Hematopoietic multipotent progenitor cell (in vitro differentiated cells): ENCODE data around the gene TMCC3. TPM values are rescaled to one million over a fixed set of nuclear protein-coding genes. Genes with fewer than 3 reads are reported as not detected.
"Not testable (repeated sequence)": the region's sequence is repeated elsewhere in the genome, so short reads cannot be mapped to it uniquely, and the experiment has no call there.

ENCODE experiments used
- DNase-seq, 3 donors: peaks; one replicate each; pipeline ENCODE4 v3.0.0-alpha.2; 2011 to 2015; ENCODE audit warnings: low read depth in 2 of 3, low spot score in 2 of 3
- total RNA-seq: library from RNA; depleted of rRNA; stranded (reverse); fragments of >200 nt; gene quantifications from one replicate; pipeline ENCODE4 v1.2.3, GENCODE V29; 2012

TMCC3 gene
- total RNA-seq, result 0.81 TPM

DNA sequence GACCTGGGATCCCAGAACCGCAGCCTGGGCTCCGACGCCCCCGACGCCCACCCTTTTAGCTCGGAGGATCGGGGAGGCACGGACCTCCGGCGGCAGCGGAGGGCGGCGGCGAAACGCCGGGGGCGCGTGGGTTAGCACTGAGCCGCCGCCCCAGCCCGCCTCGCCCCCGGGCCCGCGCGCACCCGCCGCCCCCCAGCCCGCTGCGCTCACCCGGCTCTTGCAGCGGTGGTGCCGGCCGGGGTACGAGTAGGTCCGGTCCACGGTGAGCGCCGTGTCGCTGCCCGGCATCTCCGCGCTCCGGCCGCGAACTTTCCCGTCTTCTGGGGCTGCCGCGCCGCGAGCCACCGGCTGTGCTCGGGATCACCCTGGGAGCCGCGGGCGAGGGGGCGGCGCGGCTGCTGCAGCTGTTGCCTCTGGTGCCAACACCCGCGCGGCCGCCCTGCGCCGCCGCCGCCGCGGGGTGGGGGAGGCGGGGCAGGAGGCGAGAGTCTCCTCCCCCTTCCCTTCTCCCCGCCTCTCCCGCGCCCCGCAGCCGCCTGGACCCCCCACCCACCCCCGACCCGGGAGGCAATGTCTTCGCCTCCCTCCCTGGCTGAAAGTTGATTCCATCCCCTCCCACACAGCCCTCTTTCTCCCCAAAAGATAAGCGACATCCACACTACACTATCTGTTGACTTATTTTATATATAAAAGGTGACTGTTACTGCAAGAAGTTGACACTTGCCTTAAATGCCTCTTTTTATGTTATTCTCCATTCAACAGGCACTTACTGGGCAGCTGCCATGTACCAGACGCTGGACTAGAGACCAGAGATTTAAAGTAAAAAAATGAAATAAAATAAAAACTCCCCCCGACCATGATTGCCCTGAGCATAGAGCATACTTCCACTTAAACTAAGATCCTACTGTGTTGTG lies at the start of gene TMCC3:
TSS of gene TMCC3 (minus strand) at position 415 of the 914 bp plus-strand sequence. CDS start at position 288, 127 bp downstream.
- DNase-seq, result peak in 1 of 3 donors; percentile 53

DNA sequence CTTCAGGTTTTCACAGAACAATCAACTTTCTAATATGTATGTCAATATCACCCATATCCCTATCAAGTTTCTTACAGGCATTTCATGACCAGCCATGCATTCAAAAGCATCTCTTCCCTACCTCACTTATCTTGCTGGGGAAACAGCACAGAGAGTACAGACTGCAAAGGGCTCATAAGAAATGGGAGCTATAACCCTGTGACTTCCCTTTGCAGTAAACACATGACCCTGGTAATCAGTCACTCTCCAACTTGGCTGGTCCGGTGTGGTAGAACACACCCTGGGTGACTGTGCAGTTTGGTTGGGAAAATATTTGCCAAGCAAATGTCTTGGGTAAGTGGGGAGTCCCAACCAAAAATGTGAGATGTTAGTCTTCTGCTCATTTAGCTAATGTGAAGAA lies 49.4 kb upstream of the TMCC3 start:
- DNase-seq, result peak in 1 of 3 donors; percentile 35

- DNase-seq, result no peak
Observed at GRCh38 chr12:94698578-94698977, 48.2 kb upstream of the TMCC3 start.

DNA sequence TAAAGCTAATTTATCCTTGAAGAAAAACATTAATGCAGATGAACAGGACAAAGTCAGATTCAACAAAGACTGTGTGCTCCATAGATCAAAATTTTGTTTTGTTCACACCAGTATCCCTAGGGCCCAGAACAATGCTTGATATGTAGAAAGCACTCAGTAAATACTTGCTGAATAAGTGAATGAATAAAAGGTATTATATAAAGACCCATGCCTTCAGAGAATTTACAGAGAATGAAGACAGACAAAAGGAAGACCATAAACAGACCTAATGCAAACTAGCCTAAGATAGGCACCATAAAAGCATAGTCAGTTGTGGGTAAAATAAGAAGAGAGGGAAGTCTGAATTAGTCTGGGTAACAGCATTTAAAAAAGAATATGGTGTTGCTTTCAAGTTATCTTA lies 47.3 kb upstream of the TMCC3 start:
- DNase-seq, result no peak

GRCh38 chr12:94694732-94695131 lies 44.4 kb upstream of the TMCC3 start:
- DNase-seq, result no peak

DNA sequence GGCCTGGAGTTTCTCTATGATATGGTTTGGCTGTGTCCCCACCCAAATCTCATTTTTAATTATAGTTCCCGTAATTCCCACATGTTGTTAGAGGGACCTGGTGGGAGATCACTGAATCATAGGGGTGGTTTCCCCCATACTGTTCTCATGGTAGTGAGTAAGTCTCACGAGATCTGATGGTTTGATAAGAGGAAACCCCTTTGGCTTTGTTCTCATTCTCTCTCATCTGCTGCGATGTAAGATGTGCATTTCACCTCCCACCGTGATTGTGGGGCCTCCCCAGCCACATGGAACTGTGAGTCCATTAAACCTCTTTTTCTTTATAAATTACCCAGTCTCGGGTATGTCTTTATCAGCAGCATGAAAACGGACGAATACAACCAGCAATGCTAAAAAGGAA lies 42.5 kb upstream of the TMCC3 start:
- not testable (repeated sequence) for DNase-seq

DNA sequence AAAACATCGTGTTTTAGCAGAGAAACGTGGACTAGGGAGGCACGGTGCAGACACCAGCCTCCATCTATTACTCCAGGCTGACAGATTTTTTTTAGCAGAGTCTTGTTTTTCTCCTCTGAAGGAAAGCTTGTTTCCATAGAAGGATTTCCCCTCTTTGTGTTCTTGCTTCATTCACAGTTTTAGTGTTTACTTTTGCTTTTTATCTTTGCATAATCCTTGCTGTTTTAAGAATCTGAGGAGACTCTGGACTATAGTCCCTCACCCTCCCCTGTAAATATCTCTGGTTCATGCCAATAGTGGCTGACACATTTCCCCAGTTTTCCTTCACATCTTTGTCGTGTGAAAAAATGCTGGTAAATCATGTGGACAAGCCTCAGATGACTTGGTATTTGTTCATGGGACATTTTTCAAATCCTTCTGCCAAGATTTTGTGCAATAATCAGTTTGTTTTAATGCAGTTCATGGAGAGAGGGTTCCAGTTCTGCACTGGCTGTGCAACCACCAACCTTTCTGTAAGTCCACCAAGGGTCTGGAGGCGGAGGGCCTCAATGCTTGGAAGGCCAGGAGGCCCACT lies 39.9 kb upstream of the TMCC3 start:
- no peak for DNase-seq

GRCh38 chr12:94689646-94690036 lies 39.3 kb upstream of the TMCC3 start:
- DNase-seq, result no peak

DNA sequence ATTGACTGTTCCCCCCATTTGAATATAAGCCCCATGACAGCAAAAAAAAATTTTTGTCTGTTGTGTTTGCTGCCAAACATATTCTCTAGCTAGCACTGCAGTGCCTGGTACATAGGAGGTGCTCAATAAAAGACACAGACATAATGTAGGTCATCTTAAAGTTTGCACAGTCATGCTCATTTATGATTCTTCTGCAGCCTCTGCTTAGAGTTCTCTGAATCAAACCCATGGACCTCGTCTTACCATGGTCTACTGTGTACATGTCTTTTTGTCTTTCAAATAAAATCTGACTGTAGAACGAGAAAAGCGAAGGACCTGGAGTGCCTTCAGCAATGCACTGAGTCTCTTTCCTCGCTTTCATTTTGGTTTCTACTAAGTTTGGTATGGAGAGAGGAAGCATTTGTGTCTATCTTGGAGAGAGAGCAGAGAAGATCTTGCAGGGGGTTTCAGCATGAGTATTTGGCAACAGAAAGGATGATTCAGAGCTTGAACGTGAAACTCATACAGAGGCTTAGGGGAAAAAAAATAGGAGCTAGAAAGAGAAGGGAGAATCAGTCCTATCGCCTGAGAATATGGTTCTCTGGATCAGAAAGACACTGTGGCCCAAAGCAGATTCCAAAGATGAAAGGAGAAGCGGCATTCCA lies 38.8 kb upstream of the TMCC3 start:
- no peak for DNase-seq

- no peak for DNase-seq
Observed at GRCh38 chr12:94687891-94688290, 37.5 kb upstream of the TMCC3 start.

DNA sequence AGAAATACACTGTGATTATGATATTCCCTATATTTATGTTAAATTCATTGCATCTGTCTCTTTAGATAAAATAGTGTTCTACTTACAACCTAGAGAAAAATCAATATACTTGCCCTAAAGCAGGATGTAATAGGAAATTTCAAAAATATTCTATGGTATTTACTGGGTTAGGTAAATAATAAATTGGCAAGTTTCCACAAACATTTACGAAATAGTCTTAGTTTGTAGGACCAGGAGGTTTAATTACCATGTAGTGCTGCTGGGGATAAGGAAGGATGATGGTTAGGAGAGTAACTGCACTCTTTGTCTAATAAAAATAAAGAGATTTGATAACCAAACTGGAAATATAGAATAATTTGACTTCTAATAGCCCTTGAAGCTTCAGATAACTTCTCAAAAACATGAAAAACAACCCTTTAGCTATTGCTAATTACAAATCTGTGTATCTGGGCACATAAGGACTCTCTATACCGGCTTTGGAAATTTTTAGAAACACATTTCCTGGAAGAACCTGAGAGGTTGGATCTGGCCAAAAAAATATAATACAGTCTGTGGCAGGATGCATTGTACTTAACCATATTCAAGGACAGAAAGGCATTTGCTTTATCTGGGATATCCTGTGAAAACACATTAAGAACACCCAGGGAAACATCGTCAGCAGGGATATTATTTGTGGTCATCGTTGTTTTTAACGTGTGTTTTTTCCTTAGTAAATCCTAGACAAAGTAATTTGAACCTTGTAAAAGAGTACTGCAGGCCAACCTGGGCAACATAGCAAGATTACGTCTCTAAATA lies 36.7 kb upstream of the TMCC3 start:
- DNase-seq, result no peak

DNA sequence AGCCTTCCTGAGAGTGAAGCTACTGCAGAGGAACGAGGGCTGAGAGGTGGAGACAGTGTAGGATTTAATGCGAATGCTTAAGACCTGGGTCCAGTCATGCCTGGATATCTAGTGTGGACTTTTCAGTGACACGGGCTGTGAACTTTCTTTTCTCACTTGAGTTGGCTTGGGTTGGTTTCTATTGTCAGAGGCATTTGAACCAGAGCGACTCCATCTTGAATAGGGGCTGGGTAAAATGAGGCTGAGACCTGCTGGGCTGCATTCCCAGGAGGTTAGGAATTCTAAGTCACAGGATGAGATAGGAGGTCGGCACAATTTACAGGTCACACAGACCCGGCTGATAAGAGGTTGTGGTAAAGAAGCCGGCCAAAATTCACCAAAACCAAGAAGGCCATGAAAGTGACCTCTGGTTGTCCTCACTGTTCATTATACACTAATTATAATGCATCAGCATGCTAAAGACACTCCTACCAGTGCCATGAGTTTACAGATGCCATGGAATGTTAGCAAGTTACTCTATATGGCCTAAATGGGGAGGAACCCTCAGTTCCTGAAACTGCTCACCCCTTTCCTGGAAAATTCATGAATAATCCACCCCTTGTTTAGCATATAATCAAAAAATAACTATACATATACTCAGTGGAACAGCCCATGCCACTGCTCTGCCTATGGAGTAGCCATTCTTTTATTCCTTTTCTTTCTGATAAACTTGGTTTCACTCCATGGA lies 34.2 kb upstream of the TMCC3 start:
- no peak for DNase-seq

GRCh38 chr12:94679554-94680195 lies 29.3 kb upstream of the TMCC3 start:
- DNase-seq, result no peak

DNA sequence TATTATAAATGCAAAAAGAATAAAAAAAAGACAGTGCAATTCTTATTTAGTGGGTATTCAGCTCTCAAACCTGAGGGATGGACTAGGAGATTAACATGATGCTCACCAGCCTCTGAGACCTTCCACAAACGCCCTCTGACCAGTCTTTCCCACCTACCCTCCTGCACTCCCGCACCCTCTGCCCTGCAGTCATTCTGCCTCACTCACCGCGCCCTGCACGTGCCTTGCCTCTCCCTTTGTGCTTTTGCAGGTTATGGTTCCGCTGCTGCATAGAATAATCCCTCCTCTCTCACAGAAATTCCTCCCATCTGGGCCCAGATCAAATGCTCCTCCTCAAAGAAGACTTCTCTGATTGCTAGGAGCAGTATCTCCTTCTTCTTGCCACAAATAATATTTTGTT lies 28.5 kb upstream of the TMCC3 start:
- DNase-seq, result no peak

DNA sequence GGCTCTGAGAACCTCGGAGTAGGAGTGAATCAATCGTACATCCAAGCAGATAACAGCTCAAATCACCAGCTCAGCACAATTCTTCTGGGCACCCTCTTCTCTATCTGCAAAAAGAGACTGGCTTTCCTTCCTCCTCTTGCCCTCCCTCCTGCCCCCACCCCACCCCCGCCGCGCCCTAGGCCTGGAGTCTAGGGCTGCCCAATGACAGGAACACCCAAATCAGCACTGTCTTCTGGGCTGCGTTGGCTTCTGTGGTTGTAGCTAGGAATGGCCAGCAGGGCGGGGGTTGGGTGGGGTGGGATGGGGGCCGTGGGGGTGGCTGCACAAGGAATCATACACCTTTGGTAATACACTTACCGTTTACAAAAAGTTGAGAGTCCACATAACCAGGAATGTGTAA lies 28.0 kb upstream of the TMCC3 start:
- DNase-seq, result peak in 1 of 3 donors; percentile 9

DNA sequence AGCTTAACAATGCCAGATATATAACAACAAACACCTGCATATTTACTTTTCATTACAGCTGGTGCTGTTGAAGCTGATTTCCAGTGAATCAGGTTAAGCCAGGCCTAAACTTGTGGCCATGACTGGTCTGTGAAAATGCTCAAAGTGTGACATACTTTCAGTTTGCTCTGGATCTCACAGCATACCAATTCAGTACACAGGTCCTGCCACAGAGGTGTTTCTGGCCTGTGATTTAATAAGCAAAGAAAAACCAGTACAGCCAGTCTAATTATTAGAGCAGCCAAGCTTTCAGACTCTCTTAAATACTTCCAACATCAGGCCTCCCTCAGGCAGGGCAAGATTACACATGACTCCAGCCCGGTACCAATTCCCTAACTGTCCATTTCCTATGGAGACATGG lies 27.4 kb upstream of the TMCC3 start:
- no peak for DNase-seq

DNA sequence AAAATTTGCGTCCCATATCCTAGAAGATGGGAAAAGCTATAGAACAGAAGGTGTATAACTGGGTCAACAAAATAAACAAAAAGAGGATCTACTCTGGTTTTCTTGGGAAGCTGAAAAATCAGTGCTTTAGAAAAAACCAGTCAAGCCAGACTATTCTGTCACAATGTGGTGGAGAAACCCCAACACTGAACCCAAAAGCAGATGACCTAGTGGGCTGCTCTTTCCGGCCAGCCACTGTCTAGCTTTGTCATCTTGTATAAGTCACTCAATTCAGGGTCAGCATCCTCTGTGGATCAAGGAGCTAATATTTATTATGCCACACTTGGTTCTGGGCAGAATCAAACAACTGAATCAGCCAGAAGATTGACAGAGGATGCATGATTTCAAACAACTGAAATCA lies 26.6 kb upstream of the TMCC3 start:
- no peak for DNase-seq

GRCh38 chr12:94676031-94676641 lies 25.8 kb upstream of the TMCC3 start:
- peak in 2 of 3 donors; percentile 95 to 97 for DNase-seq

DNA sequence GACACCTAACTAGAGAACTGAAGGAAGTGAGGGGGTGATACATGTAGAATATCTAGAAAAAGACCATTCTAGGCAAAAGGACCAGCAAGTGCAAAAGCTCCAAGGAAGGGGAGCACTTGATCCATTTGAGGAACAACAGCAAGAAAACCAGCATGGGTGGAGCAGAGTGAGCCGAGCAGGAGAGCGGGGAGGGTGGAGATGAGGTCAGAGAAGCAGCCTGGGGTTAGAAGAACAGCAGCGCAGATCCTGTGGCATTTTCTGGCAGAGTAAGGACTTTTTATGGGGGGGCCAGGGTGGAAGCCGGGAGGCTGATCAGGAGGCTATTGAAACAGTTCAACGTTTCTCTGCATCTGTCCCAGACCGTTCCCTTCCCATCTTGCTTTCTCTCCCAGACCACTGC lies 24.5 kb upstream of the TMCC3 start:
- peak in 2 of 3 donors; percentile 32 to 35 for DNase-seq
